GM18951 (cell line): ENCODE results near the gene PIAS3.

Experiments used
- POLR2A ChIP-seq: IDR thresholded peaks from 4 replicates; pipeline ENCODE4 v1.6.1; 2011; ENCODE audit warnings: mild to moderate bottlenecking; ENCODE audit not compliant: insufficient read length, insufficient read depth; ENCODE audit errors: extremely low read depth
- in situ Hi-C: fragments of 300-500 bp; cut with MboI; formaldehyde crosslinking; loops from one replicate; pipeline ENCODE4 v1.12.0; 2022; ENCODE audit warnings: low sequenced_read_pairs, mixed read lengths, inconsistent platforms; ENCODE audit not compliant: unreplicated experiment

PIAS3 gene

GRCh38 chr1:145858901-145859490, at the start of gene PIAS3:
Gene PIAS3 (minus strand): TSS chr1:145859081. CDS start chr1:145858990, 91 bp downstream.
- in situ Hi-C loops, result no loop called here
- peak; percentile 48 for TF ChIP-seq POLR2A

DNA sequence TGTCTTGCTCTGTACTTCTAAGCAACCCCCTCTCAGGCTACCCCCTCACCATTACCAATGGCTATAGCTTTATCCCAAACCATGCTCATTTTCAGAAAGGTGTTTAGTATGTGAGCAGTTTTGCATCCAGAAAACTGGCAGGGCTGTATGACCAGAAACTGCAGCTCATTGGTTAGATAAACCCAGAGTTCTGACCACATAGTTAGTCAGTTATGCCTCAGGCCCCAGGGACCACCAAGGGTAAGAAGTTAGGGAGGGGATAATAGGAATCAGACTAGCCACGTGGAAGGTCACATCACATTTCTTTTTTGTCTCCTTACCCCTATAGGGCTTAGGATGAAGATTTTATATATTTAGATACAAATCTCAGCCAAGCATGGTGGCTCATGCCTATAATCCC, 49.8 kb upstream of the PIAS3 start:
- in situ Hi-C loops, result no loop called here
- no peak for TF ChIP-seq POLR2A

- no peak for TF ChIP-seq POLR2A
- in situ Hi-C loops, result no loop called here
Observed at GRCh38 chr1:145906954-145907753, 48.3 kb upstream of the PIAS3 start.

- no peak for TF ChIP-seq POLR2A
- in situ Hi-C loops, result no loop called here
Observed at GRCh38 chr1:145901312-145902021, 42.6 kb upstream of the PIAS3 start.

DNA sequence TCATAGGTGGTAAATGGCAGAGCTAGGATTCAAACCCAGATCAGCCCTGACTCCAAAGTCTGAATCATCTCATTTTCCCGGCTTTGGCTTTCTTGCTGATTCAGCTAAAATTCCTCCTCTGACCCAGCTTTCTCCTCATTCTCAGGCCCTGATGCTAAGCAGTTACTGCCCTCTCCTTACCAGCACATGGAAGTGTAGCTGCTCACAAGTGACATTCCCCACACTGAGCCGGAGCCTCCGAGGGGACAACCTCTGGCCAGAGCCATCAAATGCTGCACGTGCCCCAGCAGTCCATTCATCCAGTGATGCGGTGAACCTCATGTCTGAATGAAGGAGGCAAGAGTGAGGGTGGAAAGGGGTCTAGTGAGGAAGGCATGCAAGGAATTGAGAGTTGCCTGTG, 39.9 kb upstream of the PIAS3 start:
- in situ Hi-C loops, result no loop called here
- no peak for TF ChIP-seq POLR2A

DNA sequence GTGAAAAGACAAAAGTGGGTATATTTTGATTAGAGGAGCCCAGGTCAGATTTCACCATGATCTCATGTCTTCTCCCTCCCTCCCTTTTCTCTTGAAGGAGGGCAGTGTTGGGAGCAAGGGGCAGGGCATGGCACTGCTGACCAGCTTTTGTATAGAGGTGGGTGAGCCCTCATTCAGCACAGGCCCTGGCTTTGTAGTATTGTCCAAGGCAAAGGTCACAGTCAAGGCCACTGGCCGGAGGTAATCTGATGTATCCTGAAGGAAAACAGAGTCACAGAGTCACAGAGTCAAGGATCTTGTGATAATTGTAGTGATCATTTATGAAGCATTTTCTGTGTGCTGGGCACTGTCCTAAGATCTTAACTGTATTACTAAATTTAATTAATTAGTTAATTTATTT, 39.1 kb upstream of the PIAS3 start:
- TF ChIP-seq POLR2A, result no peak
- in situ Hi-C loops, result no loop called here

- no peak for TF ChIP-seq POLR2A
- in situ Hi-C loops, result no loop called here
Observed at GRCh38 chr1:145895471-145895870, 36.6 kb upstream of the PIAS3 start.

DNA sequence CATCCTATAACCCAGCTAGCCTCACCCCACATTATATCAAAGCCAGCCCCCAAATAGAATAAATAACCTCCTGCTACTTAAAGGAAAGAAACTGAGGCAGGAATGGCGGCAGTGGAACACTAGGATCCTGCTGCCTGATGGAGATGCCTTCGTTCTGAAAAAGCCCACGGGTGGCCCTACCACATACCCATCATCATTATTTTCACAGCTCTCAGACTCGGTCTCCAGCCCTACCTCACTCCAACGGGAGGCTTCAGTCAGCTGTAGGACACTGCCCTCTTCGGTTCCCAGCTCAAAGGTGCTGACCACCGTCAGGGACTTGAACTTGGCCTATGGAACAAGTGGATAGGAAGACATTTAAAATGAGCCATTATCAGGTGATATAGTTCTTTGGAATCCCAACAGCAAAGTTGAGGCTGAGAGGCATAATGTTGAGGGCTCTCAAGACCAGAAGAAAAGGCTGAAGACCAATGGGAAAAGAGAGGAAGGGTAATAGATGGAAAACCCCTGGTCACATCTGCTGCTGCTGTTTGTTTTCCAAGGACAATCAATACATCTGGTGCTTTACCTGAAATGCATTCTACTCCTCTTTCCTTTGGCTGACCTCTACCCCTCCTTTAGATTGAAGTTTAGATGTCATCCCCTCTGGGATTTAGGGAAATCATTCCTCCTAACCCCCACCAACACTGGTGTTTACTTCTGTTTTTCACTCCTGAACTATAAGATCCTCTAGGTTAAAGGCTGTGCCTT, 34.6 kb upstream of the PIAS3 start:
- in situ Hi-C loops, result no loop called here
- no peak for TF ChIP-seq POLR2A

GRCh38 chr1:145892486-145893087, 33.7 kb upstream of the PIAS3 start:
- in situ Hi-C loops, result no loop called here
- TF ChIP-seq POLR2A, result no peak

DNA sequence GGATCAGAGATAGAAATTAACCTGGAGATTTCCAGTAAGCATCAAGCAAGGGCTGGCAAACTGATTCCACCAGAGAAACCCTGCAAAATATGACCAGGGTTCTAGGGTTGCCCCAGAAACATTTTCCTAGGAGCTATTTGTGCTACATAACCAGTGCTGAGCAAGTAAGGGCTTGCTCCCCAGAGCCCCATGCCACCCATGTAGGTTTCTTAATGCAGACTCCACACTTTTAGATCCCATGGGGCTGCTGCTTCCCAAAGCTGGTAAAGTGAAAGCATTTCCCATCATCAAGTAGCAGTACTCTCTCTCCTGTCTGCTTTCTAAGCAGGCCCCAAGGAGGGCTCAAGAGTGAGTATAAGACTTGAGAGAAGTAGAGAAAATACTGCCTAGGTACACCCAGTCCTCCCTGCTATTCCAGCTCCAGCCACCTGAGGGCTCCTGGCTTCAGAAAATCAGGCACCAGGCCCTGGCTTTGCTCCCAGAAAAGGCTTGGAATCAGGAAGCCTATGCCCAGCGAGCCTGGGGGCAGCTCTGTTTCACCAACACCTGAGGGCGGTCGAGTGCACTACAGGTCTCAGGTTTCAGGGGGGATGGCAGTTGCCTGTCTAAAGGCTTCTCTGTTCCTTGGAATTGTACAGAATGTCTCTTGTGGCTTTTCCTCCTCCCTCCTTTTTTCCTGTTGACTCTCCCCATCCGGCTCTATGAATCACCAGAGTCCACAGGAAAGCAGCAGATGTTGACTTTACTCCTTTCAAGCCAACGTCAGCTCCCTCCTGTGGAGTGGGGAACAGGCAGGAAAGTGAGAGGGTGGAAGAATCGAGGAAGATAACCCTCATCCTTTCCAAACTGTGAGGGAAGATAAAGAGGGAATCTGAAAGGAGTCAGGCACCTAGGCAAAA, 33.0 kb upstream of the PIAS3 start:
- in situ Hi-C loops, result no loop called here
- no peak for TF ChIP-seq POLR2A

DNA sequence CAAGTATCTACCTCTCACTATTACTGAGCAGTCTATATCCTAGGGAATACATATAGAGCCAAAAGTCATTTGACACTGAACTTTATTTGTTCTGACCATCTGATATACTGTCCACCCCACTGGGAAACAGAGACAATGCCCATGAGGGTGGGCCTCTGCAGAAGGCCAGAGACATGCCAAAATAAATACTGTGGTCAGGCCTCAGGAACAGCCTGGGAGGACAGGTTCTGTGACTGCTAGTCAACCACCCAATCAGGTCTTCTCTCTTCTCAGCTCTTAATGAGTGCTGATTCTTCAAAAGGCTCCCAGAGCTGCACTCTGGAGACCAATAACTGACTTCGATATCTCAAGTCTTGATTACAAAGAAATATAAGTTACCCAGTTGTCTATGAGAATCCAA, 32.3 kb upstream of the PIAS3 start:
- in situ Hi-C loops, result no loop called here
- TF ChIP-seq POLR2A, result no peak

DNA sequence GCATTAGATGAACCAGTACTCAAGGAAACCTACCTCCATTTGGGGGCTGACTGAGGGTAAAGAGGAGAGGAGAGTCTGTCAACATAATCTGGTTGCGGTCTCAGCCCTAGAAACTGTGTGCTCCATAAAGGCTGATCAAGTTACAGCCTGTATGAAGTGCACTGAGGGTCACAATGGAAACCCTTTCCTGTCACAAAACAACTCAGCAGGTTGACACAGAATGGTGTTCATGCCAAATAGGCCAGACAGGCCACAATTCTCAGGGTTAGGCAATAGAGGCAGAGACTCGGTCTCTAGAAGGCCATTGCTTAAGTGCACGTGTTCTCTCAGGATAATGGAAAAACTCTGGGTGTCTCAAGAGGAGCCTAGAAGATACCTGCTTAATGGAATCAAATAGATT, 30.8 kb upstream of the PIAS3 start:
- in situ Hi-C loops, result no loop called here
- TF ChIP-seq POLR2A, result no peak

- in situ Hi-C loops, result no loop called here
Observed at GRCh38 chr1:145887631-145888030, 28.8 kb upstream of the PIAS3 start.

More at GRCh38 chr1:145887631-145888030, 28.8 kb upstream of the PIAS3 start:
- TF ChIP-seq POLR2A, result no peak
